IMR-90 (cell line): ENCODE results near the gene KLC1.

Experiments
- BHLHE40 ChIP-seq: fragments of 150-350 bp; IDR thresholded peaks from 2 replicates; pipeline ENCODE4 v1.6.1; 2016; ENCODE audit warnings: mild to moderate bottlenecking, low read depth, low read length
- CTCF ChIP-seq: conservative IDR thresholded peaks from 2 replicates; pipeline ENCODE4 v1.5.1; 2012; ENCODE audit warnings: mild to moderate bottlenecking, low read depth, low read length, improper control_type of control experiment
- FOS ChIP-seq: fragments of 150-350 bp; IDR thresholded peaks from 2 replicates; pipeline ENCODE4 v1.6.1; 2016; ENCODE audit warnings: low read depth, low read length
- MXI1 ChIP-seq: IDR thresholded peaks from 2 replicates; pipeline ENCODE4 v1.6.1; 2012; ENCODE audit warnings: low read depth, mild to moderate bottlenecking, low read length, moderate library complexity, borderline replicate concordance
- NFE2L2 ChIP-seq: fragments of 150-350 bp; IDR thresholded peaks from 2 replicates; pipeline ENCODE4 v1.6.1; 2016; ENCODE audit warnings: low read depth, mild to moderate bottlenecking, low read length
- POLR2A ChIP-seq: IDR thresholded peaks from 2 replicates; pipeline ENCODE4 v1.6.1; 2012; ENCODE audit warnings: mild to moderate bottlenecking, low read depth, low read length
- RAD21 ChIP-seq: IDR thresholded peaks from 2 replicates; pipeline ENCODE4 v1.6.1; 2012; ENCODE audit warnings: low read length, improper control_type of control experiment
- USF2 ChIP-seq: fragments of 150-350 bp; IDR thresholded peaks from 2 replicates; pipeline ENCODE4 v1.6.1; 2017; ENCODE audit warnings: mild to moderate bottlenecking, antibody characterized with exemption, low read length, low read depth

GRCh38 chr14:103700753-103701490 is 71.9 kb downstream of the KLC1 start:
- TF ChIP-seq POLR2A = no peak
- no peak for TF ChIP-seq CTCF
- no peak for TF ChIP-seq MXI1
- no peak for TF ChIP-seq RAD21
- no peak for TF ChIP-seq BHLHE40
- TF ChIP-seq FOS = no peak
- TF ChIP-seq NFE2L2 = no peak
- TF ChIP-seq USF2 = no peak
